GM19043 (cell line): Measurements from ENCODE around the gene DHRS7.

Experiments used
- ATAC-seq: cut with Tn5 transposase; IDR thresholded peaks from one replicate; pipeline ENCODE4 v1.9.1; 2021; ENCODE audit warnings: low read depth; ENCODE audit not compliant: unreplicated experiment

Gene DHRS7

DNA sequence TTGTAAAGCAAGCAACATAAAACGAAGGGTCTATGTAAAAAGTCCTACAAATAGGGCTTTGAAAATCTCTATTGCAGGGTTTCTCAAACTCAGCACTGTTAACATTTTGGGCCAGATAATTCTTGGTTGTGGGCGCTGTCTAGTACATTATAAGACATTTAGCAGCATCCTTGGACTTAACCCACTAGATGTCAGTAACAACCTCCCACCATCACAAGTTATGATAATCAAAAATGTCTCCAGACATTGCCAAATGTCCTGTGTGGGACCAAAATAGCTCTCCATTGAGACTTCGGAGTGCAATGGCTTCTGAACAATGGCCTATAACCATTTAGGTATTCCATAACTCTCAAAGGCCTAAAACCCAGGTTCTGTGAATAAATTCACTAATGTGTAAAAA lies 22.9 kb upstream of the DHRS7 start:
- ATAC-seq, result no peak

DNA sequence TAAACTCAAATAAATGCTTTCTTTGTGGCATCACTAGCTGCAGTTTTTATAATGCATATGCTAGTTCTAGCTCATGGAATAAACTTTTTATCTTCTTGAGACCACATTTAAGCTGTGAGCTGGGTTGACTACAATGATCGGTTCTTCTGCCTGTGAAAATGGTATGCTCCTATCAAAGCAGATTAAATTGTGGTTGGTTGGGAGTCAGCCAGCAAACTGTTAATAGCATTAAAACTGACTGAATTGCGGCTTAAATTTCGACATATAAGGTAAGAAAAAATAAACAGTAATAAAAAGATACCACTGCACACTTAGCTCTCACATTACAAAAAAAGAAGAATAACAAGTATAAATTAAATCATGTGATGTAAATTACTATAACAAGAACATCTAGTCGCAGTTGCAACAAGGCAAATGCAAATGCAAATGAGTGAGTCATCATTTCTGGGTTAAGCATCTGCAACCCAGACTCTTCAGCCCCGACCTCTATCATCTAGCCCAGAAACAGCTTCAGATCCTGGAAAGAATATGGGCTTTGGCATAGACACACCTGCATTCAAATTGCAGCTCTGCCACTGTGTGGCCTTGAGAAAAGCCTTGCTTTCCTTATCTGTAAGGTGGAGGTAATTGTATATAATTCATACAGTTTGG lies 19.8 kb upstream of the DHRS7 start:
- ATAC-seq, result no peak

DNA sequence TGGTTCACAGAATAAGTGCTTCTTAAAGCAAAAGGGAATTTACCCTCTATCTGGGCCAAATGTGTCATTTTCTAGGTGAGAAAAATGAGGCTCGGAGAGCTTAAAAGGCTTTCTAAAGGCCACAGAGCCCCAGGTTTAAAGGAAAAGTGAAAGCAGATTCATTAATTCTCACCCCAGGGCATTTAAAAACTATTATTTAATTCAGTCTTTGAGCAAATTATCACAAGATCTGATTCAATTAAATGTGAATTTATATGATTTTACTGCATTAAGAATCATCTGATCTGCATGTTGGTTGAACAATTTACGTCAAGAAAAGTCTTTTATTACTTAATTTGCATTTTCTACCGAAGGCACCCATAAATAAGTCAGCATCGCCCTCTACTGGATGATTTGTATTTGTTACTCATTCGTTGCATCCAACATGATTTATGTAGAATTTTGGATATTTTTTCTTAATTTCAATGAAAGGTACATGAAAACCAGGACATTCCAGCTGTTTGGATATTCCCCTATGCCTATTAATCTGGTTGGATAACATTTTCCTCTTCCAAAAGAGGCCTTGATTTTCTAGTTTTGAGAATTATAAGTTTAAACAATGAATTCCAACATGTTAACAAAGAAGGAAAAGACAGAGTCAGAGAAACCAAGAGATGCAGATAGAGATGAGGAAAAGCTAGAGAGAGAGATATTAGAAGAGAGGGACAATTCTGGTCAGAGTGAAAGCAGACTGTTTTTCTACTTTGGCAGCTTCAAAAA lies 19.1 kb upstream of the DHRS7 start:
- ATAC-seq, result peak; percentile 52

DNA sequence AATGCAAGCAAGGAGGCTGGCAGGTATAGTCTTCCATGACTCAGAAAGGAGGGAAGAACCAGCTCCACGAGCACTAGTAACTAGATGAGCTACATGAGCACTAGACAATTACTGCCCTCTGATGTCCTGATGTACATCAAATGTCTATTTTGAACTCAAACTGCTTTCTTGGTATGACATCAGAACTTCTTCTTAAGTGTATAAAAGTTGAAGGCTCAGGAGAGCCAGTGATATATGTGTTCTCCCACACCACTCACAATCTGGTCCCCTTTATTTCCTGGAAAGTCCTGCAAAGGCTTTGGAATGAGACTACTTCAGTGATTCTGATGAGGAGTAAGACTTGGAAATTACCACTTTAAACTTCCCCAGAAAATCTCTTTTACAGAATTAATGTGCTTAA lies 18.5 kb upstream of the DHRS7 start:
- ATAC-seq, result peak; percentile 37

DNA sequence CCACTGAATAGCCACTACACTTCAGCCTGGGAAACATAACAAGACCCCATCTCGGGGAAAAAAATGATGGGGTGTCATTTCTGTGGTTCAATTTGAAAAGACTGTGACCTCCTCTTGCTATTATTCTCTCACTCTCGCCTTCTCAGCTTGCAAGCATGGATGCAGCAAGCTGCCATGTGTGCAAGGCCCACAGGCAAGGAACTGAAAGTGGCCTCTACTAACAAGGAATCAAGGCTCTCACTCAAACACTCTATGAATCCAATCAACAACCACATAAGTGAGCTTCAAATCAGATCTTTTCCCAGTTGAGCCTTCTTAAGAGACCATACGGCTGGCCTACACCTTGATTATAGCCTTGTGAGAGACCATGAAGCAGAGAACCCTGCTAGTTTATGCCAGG lies 17.9 kb upstream of the DHRS7 start:
- no peak for ATAC-seq

DNA sequence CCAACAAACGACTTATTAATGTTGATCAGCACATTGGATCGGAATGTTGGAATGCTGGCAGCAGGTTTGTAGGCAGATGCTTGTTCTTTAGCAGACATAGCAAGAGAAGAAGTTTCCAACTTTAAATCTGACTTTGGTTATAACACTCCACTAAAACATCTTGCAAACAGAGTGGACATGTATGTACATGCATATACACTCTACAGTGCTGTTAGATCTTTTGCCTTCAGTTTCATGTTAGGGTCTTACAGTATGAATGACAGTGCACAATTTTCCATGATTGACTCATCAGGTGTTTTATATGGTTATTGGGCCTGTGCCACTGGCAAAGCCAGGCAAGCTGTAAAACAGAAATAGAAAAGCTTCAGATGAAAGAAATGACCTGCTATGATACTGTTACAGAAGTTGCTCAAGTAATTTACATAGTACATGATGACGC lies 14.3 kb upstream of the DHRS7 start:
- ATAC-seq, result no peak

DNA sequence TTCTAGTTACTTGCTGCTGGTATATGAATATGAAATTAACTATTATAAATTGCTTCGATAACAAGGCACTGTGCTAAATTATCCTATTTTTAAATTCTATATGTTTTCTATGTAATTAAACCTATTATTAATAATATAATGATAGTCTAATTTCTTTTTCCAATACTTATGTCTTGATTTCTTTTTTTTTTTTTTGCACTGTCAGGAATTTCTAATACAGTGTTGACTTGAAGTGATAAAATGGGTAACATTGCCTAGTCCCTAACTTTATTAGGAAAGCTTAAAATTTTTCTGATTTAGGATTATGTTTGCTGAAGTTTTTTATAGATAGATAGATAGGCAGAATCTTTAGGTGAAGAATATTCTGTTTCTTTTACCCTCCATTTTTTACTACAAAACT lies 13.6 kb upstream of the DHRS7 start:
- no peak for ATAC-seq

DNA sequence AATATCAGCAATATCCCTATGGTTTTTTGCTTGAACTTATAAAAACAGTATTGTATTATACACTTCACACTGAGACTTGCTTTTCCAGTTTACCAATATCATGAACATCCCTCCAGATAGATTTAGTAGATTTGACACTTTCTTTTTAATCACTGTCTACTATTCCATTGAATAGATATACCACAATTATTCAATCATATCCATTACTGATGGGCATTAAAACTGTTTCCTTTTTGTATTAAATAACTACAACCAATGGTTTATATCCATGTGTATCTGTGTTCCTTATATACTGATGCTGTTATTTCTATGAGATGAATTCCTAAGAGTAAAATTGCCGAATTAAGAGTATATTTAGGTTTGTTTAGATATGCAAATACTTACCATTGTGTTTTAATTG lies 13.0 kb upstream of the DHRS7 start:
- no peak for ATAC-seq

DNA sequence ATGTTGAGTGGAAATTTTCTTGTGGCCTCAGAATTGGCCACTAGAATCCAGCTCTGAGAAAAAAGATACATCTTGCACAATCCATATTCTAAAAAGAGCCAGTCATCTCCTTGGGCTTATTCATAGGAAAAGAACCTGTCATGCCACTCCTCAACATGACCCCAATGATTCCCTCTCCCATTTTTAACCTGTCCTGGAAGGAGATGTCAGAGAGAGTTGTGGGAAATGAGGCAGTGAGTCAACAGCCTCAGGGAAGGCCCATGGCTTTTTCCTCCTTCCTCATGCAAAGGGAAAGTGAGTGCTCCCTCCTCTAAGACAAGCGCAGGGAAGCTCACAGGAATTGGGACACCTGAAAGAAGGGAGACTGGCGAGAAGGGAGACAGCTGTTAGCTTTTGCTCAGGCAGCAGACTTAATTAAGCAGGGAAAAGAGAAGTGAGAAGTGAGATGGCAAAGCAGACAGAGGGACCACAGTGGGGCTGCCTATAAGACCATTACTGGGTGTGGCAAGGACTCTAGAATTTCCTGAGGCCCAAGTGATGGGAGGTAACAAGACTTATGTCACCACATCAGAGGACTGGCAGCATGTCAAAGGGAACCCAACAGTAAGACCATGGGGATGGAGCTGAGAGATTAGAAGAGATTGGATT lies 10.2 kb upstream of the DHRS7 start:
- no peak for ATAC-seq

DNA sequence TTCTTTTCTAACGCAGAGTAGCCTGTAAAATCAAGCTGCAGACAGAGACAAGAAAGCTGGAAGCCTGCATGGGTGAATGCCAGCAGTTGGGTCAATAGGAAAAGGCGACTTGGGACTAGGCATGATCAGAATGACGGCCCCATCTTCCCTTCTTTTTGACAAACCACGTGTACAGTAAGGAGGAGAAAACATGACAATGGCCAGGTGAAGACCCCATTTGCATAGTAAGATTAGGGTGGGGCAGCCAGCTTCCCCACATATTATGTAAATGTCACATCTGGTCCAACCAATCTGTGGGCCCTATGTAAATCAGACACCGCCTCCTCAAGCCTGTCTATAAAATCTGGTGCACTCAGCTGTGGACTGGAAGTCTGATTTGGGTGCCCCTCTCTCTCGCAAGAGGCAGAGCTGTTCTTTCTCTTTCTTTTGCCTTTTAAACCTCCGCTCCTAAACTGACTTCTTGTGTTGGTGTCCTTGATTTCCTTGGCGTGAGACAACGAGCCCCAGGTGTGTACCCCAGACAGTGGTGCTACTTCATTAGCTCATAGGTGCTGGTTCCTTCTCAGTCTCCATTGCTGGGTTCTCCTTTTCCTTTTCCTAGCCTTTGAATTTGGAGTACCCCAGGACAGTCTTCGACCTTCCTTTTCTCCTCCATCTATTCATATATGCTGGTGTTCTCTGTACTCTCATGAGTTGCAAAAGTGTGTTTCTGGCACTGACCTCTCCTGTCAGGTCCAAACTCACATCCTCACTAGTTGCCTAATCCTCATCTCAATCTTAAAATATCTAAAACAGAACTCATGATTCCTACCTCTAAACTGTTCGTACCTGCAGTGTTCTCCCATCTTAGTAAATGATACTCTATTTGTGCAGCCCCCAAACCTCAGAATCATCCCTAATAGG lies 9.4 kb upstream of the DHRS7 start:
- ATAC-seq, result no peak

DNA sequence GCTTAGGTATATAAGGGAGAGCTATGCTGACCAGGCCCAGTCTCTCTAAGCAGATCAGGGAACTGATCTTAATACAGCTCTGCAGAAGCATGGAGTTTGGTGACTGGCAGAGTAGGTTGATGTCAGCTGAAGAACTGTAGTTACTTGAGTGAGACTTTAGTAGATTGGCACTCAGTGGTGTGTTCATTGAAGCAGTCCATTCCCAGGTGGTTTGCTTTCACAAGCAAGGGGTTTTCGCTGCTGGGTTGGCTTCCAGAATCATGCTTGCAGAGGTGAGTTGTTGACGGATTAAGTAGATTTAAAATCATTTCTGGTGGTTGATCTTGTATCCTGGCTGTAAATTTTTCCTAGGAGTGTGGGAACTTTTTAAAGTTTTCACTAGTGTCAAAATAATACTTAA lies 6.5 kb upstream of the DHRS7 start:
- ATAC-seq, result no peak

DNA sequence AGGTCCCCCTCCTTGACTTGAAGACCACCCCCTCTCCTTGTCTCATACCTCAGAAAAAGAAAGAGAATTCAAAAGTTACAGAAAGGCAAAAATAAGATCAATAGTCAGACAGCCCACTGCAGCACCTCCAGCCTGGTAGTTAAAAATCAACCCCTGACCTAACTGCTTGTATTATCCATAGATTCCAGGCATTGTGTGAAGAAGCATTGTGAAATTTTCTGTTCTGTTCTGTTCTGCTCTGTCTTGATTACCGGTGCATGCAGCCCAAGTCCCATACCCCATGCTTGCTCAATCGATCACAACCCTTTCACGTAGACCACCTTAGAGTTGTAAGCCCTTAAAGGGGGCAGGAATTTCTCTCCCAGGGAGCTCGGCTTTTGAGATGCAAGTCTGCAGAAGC lies 5.8 kb upstream of the DHRS7 start:
- no peak for ATAC-seq

DNA sequence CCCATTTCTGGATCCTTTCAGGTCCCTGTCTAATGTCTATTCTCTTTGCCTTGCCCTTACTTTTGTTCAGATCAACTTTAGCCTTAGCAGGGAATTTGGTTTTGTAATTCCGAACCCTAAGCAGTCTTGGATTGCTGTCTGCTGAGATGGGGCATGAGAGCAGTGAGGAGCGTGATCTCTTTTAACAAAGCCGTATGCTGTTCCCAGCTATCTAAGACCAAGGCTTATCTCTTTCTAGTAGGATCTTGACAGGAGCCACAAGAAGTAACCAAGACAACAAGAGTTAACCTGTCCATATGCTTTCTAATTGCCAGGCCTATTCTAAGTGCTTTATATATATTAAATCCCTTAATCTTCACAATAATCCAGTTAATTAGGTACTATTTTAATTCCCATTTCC lies 4.5 kb upstream of the DHRS7 start:
- ATAC-seq, result no peak

DNA sequence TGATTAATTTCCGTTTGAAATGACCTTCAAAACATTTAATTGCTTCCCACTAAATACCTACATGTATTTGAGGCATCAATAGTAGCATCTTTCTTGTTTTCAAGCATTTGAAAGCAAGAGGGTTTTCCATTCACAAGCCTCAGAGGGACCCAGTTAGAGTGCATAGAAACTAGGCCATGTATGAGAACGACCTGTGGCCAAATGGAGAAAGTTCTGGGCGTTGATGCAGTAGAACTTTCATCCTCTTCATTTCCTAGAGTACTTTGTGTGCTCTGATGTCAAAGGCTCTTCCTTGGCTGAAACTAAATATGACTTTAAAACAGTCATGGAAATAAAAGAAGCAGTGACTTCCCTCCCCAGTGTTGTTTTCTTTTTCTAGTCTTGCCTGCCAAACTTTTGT lies 944 bp upstream of the DHRS7 start:
- ATAC-seq, result no peak

DNA sequence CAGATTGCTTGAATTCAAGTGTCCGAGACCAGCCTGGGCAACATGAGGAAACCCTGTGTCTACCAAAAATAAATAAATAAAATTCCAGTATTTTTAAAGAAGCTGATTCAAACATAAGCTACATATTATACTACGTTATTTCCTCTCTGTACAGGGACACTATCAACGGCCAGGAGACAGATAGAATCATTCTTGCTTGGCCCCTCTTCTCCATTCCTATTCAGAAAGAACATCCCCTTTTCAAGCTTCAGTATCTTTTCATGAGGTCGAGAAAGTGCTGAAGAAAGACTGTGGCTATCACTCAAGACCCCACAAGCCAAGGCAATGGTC lies 314 bp upstream of the DHRS7 start:
- peak; percentile 9 for ATAC-seq

DNA sequence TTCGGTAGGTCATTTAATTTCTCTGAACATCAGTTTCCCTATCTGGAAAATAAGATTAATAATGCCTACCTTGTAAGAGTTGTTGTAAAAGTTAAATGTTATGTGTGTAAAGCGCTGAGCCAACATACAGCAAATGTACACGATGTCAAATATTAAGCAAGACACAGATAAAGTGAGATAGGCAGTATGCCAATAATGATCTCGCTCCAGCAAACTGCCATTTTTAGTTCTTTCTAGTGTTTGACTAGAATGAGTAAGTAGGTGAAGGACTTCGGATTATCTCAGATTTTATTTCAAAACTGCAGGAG lies 840 bp downstream of the DHRS7 start:
- ATAC-seq, result peak; percentile 8

DNA sequence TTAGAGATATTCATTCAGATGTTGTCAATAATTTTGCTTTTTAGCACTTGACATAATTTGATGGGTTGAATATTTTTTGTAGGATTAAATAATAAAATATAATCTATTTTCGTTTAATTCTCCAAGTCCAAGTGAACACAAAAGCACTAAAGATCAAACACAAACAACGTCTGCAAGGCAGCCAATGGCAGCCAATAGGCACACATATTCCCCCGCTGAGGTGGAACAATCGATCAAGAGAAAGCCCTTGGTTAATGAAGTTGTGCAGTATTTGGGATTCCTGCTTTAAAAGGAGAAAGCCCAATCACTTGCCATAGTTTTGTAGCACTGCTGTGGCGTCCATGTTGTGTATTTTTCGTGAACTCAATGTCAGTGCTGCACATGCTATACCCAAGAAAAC lies 1.5 kb downstream of the DHRS7 start:
- no peak for ATAC-seq

DNA sequence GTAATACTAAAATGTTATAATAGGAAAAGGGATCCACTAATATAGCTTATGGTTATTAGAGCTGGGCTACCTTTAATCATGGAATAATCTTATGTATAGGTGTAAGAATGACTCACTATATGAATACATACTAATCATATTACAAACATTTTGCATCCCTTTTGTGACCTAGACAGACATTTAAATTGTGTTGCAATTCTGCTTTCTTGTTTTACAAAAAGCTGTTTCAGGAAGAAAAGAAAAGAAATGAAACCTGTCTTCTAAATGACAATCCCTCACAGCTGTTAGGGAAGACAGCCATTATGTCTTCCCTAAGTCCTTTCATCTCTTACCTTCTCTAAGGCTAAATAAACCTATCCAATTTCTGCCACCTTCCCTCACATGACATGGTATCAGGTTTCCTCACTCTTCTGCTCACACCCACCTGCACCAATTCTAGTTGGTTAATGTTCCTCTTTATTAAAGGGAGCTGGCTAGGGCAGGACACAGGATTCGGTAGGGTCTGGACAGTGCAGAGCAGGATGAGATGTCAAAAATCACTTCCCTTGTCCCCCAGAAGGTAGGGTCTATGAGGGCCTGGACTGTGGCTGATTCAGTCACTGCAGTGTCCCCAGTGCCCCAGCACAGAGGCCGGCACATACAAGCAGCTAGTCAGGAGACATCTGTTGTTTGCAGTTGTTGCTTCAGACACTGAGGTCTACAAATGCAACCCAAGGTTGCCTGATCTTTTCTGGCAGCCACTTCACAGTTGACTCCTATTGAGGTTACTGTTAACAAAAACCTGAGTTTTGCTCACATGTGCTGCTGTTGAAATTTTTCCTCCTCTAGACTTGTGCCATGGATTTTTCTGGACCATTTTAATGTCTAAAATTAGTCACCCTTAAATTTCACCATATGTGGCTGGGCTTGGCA lies 3.7 kb downstream of the DHRS7 start:
- no peak for ATAC-seq

DNA sequence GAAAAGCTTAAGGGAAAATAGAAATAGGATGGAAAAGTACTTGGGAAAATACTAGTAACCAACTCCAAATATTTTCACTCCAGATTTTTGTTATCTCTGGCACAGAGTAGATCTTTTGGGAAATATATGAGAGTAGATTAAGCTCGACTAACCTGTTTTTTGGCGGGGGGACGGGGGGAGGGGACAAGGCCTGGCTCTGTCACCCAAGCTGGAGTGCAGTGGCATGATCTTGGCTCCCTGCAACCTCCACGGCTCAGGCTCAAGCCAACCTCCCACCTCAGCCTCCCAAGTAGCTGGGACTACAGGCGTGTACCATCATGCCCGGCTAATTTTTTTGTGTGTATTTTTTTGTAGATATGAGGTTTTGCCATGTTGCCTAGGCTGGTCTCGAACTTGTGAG lies 4.8 kb downstream of the DHRS7 start:
- no peak for ATAC-seq

DNA sequence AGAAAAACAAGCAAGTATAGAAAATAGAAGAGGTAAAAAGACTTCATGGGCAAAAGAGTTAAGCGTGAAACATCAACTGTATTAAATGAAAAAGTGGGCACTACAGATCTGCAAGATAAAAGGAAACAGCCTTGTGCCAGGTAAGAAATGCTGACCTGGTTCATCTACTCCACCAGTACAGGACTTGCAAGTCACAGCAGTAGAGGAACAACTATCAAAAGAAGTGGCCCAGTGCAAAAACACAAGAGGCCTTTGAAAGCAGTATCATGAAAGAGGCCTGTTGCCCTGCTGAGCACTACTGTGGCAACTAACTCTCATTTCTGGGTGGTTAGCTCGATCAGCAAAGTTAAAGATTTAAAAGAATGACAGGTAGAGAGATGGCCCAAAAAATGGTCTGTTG lies 10.5 kb downstream of the DHRS7 start:
- ATAC-seq, result no peak
